HG02623 (cell line): ENCODE results near the gene PALLD.
A peak's percentile ranks its signal among the peaks of the same experiment; 100 is the strongest.
"Not testable (repeated sequence)": the region's sequence is repeated elsewhere in the genome, so short reads cannot be mapped to it uniquely, and the experiment has no call there.

Source experiments
- ATAC-seq: cut with Tn5 transposase; IDR thresholded peaks from one replicate; pipeline ENCODE4 v1.9.1; 2021; ENCODE audit warnings: moderate library complexity; ENCODE audit not compliant: unreplicated experiment

PALLD gene

DNA sequence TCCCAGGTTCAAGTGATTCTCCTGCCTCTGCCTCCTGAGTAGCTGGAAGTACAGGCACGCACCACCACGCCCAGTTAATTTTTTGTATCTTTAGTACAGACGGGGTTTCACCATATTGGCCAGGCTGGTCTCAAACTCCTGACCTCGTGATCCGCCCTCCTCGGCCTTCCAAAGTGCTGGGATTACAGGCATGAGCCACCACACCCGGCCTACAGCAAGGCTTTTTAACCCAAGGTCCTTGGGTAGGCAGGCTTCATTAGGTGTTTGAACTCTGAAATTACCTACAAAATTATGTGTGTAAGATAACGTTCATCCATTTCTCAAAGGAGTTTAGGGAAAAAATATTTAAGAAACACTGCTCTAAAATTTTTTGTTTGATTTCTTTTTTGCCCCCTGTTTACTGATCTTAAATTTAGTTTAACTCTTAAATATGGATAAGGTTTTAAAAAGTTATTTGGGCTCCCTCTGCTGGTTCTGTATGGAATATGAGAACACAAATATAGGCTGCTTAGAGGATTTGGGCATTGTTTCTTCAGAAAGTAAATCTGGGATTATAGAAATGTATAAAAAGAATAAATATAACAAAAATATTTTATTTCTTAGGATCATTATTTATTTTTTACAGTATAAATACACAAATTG, 420.4 kb downstream of the PALLD start:
- ATAC-seq = no peak

- no peak for ATAC-seq
Observed at GRCh38 chr4:168919706-168920324, 423.0 kb downstream of the PALLD start.

- no peak for ATAC-seq
Observed at GRCh38 chr4:168920441-168921065, 423.7 kb downstream of the PALLD start.

DNA sequence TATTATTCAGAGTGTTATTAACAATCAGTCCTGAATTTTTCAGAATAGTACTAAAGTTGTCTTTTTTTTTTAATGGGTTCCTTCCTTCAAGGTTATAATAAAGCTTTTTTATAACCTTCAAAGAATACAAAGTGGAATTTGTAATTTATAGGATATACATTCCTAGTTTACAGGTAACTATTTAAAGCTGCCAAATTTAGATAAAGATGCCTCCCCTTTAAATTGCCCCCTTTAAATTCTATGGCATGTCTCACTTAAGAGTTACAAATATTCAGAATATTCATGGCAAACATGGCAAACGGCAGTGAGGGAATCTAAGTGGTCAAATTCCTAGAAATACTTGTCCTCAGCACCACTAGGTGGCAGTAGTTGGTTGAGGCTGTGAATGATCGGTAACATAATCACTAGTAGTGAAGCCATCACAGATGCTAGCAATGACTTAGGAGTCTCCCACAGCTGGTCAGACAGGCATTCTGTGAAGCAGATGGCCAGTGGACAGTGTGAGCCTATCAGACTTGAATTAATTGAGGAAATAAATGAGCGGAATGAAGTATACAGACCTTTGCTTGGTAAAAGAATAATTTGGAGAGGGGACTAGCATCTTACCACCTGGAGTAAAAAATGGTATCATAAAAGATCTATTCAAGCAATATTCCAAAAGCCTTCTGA, 426.8 kb downstream of the PALLD start:
- ATAC-seq = peak; percentile 73

DNA sequence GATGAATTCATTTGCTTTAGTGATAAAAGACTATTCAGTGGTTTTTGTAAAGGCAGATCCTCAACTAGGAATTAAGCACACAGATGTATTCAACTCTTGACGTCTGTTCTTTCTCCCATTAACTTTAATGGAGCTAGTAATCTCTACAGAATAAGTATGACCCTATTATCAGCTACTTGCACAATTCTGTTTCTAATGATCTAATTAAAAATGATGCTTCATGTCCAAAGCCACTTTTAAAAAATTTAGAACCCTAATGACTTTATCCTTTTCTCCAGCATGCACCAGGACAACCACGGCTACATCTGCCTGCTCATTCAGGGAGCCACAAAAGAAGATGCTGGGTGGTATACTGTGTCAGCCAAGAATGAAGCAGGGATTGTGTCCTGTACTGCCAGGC, 427.8 kb downstream of the PALLD start:
- no peak for ATAC-seq

DNA sequence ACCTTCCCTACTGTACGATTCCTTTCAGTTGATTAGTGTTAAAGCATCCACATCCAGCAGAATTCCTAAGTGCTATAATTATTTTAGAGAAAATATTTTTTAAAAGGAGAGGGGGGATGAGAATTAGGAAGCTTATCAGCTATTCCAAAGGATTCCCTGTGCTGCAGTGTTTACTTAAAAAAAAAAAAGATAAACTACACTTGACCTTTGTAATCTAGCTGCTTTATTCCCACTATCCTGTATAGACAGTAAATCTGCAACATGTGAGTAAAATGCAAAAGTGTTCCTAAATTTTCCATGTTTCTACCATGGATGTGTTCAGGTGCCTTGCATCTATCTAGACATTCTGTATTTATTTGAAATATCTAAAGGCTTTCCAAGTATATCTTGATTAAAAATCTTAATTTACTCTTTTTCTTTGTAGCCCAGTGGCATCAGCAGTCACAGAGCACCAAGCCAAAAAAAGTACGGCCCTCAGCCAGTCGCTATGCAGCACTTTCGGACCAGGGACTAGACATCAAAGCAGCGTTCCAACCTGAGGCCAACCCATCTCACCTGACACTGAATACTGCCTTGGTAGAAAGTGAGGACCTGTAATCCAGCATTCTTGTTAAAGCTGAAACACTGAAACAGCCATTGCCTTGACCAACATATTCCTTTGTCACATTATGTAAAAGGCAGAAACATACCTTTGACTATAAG, 429.1 kb downstream of the PALLD start:
- no peak for ATAC-seq

GRCh38 chr4:168928346-168928745, 431.5 kb downstream of the PALLD start:
- no peak for ATAC-seq

DNA sequence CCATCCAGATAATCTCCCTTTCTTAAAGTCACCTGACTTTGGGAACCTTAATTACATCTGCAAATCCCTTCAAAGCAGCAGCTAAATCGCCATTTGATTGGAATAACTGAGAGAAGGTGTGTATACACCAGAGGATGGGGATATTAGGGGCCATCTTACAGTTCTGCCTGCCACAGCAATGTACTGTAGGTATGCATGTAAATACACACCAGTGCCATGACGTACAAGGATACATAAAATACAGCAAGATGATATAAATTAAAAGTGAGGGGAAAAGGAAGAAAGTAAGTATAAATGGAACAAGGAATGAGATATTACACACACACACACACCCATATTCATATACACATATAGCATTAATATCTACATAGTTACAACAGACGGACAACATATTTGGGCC, 432.0 kb downstream of the PALLD start:
- no peak for ATAC-seq

DNA sequence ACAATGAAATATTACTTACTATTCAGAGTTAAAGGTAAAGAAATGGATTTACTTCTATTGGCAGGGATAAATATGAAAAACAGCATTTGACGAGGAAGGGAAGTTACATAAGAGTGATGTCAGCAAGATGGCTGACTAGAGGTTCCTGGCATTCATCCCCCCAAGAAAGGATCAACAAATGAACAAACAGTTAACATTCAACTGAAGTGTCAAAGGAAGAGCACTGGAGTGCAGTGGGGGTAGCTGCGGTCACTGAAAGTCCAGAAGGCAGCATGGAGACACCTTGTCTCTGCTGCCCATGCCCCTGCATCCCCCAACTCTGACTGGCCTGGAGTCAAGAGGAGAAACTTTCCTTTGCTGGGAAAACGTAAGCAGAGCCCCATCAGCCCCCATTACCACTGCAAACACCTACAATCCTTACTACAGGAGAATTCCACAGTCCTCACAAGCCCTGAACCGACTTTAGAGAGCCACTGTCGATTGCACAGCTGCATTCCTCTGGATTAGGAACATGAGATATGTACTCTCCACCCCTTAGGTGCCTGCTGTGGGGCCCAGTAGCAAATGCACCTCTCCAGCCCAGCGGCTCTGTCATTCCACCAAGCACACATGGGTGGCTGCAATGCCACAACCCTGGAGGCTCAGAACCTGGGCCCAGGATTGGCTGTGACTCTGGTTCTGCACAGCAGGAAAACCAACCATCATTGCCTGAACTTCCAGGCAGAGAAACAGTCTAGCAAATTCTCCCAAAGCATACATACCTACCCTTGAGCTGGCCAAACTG, 433.8 kb downstream of the PALLD start:
- no peak for ATAC-seq

DNA sequence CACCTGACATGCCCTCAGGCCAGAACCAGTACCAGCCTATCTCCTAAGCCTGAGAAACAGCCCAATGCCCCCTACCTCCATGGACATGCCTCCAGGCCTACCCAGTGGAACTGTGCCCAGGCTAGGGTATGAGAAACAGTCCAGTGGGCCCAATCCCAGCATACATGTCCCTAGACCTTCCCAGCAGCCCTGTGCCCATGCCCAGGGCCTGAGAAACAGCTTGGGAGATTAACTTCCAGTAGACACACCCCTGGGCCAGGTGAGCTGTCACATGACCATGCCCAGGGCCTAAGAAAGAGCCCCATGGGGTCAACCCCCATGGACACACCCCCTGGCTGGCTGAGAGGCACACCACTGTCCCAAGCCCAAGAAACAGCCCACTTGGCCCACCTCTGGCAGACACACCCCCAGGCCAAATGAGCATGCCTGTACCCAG, 434.4 kb downstream of the PALLD start:
- no peak for ATAC-seq

DNA sequence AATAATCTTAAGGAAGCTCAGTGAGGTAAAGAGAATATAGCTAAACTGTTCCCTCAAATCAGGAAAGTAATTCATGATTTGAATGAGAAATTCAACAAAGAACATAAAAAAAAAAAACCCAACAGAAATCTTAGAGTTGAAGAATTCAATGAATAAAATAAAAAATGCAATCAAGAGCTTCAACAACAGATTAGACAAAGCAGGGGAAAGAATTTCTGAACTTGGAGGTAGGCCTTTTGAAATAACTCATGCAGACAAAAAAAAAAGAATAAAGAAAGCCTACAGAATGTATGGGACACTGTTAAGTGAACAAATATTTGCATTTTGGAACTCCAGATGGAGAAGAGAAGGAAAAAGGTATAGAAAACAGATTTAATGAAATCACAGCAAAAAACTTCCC, 435.3 kb downstream of the PALLD start:
- ATAC-seq = no peak

DNA sequence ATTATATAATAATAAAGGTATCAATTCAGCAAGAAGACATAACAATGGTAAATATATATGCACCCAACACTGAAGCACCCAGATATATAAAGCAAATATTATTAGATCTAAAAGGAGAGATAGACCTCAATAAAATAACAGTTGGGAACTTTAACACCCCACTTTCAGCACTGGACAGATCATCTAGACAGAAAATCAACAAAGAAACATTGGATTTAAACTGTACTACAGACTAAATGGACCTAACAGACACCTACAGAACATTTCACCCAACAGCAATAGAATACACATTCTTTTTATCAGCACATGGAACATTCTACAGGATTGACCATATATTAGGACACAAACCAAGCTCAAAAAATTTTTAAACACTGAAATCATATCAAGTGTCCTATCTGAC, 436.6 kb downstream of the PALLD start:
- no peak for ATAC-seq

GRCh38 chr4:168937473-168937872, 440.6 kb downstream of the PALLD start:
- ATAC-seq = not testable (repeated sequence)

DNA sequence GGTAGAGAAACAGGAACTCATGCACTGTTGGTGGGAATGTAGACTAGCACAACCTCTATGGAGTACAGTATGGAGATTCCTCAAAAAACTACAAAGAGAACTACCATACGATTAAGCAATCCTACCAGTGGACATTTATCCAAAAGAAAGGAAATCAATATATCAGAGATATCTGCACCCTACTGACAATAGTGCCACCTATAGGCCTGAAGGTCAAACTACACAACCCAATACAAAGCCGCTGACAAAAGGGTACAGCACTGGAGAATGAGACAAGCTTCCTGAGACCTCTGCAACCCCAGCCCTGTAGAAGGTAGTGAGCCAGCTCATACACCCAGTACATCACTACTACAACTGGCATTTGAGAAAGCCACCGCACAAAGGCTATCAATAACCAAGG, 446.1 kb downstream of the PALLD start:
- ATAC-seq = no peak

DNA sequence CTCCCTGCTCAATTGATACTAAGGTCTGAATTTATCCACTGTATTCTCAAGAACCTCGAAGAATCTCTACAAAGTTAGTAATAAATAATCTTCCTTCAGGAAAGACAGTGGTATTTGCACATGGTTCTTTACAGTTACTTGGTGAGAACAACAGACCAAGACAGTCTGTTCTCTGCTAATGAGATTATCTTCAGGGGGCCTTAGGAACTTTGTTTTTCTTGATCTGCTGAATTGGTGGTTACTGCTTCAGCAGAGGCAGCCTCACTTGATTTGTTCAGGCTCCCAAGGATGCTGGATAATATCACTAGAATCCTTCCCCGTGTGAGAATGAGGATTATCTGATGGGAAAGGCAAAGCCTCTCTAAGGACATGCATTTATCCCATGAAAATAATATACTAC, 448.4 kb downstream of the PALLD start:
- ATAC-seq = no peak

GRCh38 chr4:168952821-168953246, 456.0 kb downstream of the PALLD start:
- not testable (repeated sequence) for ATAC-seq

GRCh38 chr4:168955674-168956073, 458.8 kb downstream of the PALLD start:
- ATAC-seq = no peak

GRCh38 chr4:168960716-168961115, 463.9 kb downstream of the PALLD start:
- no peak for ATAC-seq

- no peak for ATAC-seq
Observed at GRCh38 chr4:168972596-168972995, 475.7 kb downstream of the PALLD start.
